Stimulated activated CD4-positive, alpha-beta T cell treated with anti-CD3 and anti-CD28 coated beads, Interleukin-4, amount 100 ng/mL, for 24 hours (primary cell): Measurements from ENCODE around the gene P2RX3.
A peak's percentile ranks its signal among the peaks of the same experiment; 100 is the strongest.
"Not testable (repeated sequence)": the region's sequence is repeated elsewhere in the genome, so short reads cannot be mapped to it uniquely, and the experiment has no call there.

Source experiments
- DNase-seq: peaks from one replicate; pipeline ENCODE4 v3.0.0-alpha.2; 2020

P2RX3 gene

DNA sequence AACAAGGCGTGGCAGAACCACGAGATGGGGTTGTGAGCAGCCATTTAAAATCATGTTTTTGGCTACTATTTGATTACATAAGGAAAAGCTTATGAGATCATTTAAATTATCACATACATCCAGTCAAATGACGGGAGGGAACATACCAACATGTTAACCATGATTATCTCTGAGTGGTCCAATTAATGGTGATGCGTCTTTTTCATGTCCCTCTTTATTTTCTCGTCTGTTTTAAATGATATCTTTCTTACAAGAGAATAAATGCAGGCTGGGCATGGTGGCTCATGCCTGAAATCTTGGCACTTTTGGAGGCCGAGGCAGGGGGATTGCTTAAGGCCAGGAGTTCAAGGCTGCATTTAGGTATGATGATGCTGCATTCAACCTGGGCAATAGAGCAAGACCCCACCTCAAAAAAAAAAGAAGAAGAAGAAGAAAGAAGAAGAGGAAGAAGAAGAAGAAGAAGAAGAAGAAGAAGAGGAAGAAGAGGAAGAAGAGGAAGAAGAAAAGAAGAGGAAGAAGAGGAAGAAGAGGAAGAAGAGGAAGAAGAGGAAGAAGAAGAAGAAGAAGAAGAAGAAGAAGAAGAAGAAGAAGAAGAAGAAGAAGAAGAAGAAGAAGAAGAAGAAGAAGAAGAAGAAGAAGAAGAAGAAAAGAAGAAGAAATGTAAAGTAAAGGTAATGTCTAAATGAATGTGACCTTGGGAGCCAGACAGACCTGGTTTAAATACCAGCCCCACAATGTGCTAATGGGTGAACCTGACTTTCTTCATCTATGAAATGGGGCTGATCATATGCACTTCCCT, 65.0 kb downstream of the P2RX3 start:
- DNase-seq, result not testable (repeated sequence)

DNA sequence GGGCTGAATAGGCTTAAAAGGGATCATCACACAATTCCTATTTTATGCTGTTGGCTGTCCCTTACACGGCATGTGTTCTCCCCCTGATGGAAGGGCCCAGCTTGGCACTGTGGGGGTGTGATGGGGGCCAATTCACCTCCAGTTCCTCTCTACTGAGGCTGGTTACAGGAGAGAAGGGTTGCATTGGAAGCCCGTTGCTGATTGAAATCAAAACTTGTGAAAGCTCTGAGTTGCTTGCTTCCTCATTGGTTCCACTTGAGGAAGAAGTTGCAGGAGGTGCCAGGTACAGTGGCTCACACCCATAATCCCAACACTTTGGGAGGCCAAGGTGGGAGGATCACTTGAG, 65.6 kb downstream of the P2RX3 start:
- no peak for DNase-seq

DNA sequence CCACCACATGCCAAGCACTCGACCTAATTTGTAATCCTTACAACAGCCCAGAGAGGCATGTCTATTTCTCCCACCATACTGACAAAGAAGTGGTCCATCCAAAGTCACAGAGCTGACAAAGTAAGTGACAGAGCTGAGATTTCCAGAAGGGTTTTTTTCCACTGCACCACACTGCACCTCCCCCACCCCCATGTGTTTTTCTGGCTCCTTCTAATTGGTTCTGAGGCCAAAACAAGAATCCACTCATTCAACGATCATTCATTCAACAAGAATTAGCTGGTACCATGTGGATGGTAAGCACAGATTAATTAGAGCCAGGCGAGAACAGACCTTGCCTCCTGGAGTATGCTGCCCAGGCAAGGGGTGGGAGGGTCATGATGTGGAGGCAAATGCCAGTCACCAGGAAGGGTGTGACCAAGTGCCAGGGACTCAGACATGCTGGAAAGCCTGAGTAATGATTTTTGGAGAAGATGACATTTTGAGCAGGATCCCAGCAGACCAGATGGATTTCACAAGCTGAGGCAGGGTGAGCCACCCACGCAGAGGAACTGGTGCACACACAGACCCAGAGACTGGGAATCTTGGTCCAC, 67.2 kb downstream of the P2RX3 start:
- DNase-seq, result no peak

DNA sequence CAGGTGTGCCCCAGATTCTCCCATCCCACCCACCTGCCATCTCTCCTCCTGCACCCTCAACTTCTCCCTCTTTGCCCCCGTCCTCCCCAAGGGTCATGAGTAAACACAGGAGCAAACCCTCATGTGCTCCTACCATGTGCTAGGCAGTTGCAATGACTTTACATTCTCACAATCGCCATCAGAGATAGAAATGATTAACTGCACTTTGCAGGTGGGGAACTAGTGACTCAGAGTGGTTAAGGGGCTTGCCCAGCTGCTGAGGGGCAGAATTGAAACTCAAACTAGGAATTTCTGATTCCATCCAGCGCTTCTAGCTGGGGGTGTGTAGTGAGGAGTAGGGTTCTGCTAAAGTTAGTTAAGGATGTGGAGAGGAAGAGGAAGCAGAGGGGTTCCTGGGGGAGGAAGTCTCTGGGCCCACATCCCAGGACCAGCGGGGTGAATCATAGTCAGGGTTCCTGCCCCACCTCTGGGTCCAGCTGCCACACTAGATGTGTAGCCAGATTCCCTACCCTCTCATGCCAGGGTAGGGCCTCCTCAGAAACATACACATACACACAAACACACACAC, 68.3 kb downstream of the P2RX3 start:
- peak; percentile 64 for DNase-seq

DNA sequence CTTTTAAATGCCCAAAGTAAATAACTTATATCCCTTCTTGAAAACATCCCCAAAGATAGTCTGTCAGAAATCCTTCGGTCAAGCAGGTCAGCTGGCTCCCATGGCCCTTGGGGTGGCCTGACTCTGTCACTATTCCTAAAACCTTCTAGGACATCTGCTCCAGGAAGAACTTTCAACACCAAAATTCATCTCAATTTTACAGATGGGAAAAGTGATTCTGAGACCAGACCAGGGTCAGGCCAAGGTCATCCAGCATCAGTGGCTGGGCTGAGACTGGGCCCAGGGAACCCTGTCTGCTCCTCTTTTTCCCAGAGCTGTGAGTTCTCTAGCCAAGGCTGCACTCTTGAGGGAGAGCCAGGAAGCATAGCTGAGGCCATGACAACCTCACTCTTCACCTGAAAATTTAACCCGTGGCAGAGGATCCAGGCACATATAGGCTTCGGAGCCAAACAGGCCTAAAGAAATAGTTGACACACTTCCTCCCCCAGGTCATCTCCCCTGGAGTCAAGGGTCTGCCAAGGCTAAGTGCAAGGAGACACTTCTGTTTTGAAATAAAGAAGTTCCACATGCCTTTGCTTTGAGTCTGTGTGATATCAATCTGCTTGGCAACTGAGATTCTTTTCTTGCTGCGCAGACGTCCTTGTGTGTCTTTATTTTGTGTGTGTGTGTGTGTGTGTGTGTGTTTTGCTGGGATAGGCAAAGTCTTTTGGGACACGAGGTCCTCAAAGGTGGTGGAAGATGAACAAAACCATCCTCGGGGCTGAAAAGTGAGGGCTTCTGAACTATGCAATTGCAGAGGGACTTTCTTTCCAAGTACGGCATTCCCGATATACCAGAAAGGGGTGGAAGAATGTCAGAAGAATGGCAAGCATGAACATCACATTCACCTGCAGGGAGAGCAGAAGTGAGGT, 69.1 kb downstream of the P2RX3 start:
- DNase-seq, result no peak

DNA sequence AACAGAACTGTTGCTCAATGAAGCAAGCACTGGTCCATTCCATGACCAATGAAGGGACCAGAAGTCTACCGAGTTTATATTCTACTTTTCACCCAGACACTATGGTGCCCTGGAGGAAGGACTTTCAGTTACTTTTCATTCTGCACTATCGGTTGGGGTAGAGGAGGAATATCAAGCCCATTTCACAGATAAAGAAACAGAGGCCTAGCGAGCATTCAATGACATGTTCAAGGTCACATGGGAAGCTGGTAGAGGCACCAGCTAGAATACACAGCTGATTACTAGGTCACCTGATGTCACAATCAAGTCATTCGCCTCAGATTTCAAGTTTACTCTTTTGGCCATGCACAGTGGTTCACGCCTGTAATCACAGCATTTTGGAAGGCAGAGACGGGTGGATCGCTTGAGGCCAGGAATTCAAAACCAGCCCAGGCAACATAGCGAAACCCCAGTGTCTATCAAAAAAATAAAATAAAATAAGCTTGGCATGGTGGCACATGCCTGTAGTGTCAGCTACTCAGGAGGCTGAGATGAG, 69.9 kb downstream of the P2RX3 start:
- no peak for DNase-seq

DNA sequence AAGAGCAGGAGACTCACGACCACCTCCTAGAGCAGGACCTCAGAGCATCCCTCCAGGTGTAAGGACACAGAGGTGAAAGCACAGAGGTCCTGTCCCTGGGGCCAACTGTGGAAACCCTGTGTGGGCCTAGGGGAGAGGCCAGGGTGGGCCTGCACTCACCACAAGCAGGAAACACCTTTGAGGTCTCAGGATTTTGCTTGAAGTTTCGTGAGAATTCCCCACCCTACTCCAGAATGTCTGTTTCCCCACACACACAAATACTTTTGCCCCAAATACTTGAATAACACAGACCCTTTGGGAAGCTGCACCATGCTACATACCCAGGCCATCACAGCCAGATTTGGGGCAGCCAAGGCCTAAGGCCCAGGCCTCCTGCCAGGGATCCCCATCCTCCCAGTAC, 70.6 kb downstream of the P2RX3 start:
- DNase-seq, result no peak

DNA sequence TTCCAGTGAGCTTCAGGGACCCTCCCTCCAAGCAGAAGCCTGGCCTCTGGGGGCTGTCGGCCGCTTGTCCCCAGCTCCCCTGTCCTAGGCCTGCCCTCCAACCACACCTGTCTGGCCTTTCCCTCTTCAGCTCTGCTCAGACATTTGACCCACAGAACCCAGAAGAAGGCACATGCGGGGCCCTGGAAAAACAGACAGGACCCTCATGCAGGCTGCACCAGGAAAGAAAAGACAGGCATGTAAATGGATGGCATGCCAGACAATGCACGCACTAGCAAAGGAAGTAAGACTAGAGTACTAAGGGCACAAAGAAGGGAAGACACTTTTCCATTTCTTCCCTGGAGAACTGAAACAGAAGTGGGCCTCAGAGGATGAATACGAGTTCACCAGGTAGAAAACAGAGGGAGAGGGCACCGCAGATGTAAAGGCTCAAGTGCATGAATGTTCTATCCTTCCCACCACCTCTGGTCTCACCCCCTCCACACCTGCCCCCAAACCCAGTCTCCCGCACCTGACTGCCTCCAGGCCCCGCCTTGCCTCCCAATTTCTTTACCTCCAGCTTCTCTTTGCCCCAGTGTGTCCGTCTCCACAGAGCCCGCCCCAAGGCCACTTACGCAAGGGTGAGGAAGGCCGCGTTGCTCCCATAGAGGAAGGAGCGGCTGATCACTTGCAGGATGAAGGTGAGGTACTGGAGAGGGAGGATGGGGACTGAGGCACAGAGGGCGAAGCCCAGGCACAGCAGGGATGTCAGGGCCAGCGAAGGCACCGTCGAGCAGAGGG, 71.4 kb downstream of the P2RX3 start:
- DNase-seq, result no peak

DNA sequence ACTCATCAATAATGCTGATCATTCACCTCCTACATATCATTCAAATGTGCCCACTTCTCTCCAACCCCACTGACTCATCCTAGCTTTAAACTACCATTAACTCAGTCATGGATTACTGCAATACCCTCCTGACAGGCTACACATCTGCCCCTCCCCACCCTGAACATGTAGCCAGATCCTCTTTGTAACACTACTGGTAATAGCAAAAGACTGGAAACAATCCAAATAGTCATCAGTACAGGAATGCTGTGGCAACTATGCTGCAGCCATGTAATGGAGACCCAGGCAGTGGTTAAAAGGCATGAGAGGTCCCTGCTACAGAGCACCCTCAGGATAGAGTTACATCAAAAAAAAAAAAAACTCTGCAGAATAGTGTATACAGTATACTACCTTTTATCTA, 72.1 kb downstream of the P2RX3 start:
- DNase-seq, result no peak

DNA sequence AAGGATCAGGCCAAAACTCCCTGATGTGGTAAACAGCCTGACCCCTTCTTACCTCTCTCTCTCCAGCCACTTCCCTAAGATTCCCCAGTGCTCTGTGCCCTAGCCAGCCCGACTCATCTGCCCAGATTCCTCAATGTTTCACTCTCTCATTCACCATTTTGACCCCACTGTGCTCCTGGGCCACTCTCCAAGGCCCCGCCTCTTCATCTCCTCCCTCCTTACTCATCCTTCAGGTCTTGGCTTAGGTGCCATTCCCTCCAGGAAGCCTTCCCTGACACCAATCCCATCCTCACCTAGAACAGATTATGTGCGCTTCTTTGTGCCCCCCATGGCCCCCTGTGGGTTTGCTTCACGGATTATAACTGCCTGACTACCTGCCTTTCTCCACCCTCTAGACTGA, 75.5 kb downstream of the P2RX3 start:
- DNase-seq, result no peak

DNA sequence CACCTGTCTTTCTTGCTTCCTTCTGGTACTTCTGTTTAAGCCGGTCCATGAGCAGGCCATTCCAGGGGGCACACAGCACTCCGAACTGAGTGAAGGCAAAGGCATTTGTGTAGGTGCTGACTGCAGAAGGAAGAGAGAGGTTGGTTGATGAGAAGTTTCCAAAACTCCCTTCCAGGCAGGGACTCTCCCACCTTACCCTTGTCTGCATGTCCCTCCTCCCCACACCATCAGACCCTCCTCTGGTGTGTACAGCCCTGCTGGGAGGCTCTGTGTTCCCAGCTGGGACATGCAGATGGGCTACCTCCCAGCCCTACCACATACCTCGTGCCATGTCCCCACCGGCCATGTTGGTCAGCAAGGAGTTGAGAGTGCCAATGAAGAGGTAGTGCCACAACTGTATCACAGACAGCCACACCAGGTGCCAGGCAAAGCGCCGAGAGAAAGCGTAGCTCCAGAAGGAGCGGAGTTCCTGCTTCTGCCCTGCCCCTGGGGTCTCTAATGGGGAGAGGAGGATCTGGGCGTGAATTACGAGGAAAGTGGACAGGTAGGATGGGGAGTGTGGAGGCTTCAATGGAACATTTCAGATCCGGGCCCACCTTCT, 76.6 kb downstream of the P2RX3 start:
- no peak for DNase-seq

DNA sequence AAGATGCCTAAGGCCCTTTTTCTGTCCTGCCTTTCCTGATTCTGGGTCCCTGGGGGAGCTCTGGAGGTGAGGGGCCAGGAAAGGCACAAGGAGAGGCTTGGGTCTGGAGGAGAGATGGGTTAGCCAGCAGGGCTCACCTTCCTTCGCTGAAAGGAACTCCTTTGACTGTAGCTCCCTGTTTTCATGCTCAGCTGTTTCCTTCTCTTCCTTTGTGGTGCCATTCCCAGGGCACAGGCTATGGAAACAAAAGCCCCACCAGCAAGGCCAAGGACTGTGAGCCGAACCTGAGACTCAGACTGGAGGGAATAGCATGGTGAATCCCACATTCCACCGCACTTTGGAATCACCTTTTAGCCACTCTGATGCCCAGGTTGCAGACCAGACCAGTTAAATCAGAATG, 78.3 kb downstream of the P2RX3 start:
- DNase-seq, result no peak

DNA sequence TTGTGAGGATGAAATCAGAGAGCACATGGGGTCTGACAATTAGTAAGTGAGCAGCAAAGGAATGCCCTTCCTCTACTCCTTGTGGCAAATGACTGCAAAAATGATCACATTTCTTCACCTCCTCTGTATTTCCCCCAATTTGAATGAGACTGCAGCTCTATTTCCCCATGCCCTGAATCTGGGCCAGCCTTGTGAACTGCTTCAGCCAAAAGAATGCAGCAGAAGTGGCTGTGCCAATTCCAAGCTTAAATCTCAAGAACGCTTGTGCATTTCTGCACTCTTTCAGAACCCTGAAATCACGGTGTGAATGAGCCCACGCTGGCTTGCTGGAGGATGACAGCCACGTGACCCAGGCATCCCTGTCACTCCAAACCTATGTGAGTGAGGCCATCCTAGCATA, 78.9 kb downstream of the P2RX3 start:
- no peak for DNase-seq

DNA sequence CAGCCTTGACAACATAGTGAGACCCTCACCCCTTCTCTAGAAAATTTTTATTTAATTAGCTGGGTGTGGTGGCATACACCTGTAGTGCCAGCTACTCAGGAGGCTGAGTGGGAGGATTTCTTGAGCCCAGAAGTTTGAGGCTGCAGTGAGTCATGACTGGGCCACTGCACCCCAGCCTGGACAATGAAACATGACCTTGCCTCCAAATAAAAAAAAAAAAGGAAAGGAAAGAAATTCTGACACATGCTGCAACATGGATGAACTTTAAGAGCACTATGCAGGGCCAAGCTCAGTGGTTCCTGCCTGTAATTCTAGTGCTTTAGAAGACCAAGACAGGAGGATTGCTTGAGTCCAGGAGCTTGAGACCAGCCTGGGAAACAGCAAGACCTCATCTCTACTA, 80.0 kb downstream of the P2RX3 start:
- DNase-seq, result no peak

DNA sequence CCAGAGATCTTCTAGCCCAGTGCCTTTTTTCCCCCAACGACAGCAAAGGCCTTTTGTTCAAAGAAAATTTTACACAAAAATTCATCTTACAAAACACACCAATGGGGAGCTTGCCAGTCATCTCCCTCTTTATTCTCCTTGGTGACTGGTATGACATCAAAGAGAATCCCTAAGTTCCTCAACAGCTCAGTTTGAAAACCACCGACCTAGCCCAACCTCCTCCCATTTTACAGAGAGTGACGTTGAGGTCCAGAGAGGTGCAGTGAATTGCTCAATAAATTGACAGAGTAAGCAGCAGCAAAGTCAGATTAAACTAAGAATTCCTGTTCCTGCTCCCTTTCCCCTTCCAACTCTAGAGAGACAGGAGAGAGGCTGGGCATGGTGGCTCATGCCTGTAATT, 81.0 kb downstream of the P2RX3 start:
- DNase-seq, result no peak

DNA sequence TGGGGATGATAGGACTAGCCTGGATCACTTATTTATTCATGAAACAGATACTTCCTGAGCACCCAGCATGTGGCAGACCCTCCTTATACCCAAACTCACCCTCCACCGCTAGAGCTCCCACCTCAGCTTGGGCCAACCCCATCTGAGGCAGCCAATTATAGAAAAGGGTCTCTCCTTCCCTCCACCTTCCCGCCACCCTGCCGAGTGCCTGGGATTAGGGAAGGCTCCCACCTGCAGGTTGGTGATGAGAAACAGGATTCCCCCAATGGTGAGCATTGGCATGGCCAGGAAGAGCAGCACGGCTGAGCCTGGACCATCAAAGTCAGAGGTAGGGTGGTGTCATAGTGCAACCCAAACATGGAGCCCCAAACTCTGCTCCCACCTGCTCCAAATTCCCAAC, 82.9 kb downstream of the P2RX3 start:
- DNase-seq, result no peak

DNA sequence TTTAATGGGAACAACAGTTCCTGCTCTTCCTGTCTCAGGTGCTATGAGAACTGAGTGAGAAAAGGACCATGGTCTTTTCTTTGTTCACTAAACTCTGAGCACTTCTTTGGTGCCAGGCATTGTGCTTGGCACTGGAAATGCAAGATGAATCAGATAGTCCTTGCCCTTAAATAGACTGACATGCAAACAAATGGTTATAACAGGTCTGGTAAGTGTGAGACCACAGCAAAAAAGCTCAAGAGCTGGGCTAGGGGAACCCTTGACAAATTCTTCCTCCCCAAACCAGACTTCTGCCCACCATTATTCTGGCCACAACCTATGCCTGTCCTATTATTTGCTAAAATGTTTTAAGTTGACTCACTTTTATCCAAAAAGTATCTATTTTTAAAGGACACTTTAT, 83.7 kb downstream of the P2RX3 start:
- DNase-seq, result no peak
